Measurements from ENCODE around the gene ALDH7A1.

The ALDH7A1 gene

DNA sequence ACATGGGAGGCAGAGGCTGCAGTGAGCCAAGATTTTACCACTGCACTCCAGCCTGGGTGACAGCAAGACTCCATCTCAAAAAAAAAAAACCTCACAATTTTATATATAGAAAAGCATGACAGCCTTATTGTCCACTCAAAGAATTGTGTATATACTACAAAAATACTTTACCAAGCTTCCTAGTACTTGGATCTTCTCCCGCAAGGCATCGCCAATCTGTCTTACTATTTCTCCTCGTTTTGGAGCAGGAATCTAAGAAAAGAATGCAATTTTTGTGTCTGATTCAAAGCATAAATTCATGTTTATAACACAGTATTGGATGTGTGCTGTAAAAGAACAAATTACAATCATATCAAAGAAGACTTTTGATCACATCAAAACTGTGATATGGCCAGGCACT lies 11.3 kb downstream of the ALDH7A1 start:
- no peak for DNase-seq (ENCODE audit: low spot score)
- H3K27ac ChIP-seq (ENCODE audit: poor library complexity, severe bottlenecking) = no peak overlapping the region
- no peak overlapping the region for H3K4me3 ChIP-seq (ENCODE audit: severe bottlenecking)
- H3K27me3 ChIP-seq (ENCODE audit: insufficient read depth, poor library complexity, severe bottlenecking) = no peaks in the 10 kb centered on the region
- peaks cover 100% of the 10 kb centered on the region for H3K36me3 ChIP-seq (ENCODE audit: low read depth)
- H3K9me3 ChIP-seq (ENCODE audit: severe bottlenecking) = no peaks in the 10 kb centered on the region
- no peak for ATAC-seq (ENCODE audit: low read depth)
- no peaks in the 10 kb centered on the region for H3K4me1 ChIP-seq (ENCODE audit: insufficient read depth, poor library complexity, severe bottlenecking)
- TF ChIP-seq, protein P1, sequence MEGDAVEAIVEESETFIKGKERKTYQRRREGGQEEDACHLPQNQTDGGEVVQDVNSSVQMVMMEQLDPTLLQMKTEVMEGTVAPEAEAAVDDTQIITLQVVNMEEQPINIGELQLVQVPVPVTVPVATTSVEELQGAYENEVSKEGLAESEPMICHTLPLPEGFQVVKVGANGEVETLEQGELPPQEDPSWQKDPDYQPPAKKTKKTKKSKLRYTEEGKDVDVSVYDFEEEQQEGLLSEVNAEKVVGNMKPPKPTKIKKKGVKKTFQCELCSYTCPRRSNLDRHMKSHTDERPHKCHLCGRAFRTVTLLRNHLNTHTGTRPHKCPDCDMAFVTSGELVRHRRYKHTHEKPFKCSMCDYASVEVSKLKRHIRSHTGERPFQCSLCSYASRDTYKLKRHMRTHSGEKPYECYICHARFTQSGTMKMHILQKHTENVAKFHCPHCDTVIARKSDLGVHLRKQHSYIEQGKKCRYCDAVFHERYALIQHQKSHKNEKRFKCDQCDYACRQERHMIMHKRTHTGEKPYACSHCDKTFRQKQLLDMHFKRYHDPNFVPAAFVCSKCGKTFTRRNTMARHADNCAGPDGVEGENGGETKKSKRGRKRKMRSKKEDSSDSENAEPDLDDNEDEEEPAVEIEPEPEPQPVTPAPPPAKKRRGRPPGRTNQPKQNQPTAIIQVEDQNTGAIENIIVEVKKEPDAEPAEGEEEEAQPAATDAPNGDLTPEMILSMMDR (IDR thresholded peaks at IDR 0.05; ENCODE audit: poor library complexity, severe bottlenecking) = no peak

DNA sequence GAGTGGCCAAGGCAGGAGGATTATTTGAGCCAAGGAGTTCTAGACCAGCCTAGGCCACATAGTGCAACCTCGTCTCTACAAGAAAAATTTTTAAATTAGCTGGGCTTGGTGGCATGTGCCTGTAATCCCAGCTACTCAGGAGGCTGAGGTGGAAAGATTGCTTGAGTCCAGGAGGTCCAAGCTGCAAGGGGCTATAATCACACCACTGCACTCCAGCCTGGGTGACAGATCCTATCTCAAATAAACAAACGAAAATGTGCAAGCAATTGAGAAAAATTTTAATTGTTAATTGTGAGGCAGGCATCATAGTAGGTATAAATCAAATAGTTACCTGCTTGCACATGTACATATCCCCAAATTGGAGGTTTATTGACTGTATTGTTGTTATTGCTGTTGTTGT lies 15.3 kb downstream of the ALDH7A1 start:
- DNase-seq (ENCODE audit: low spot score) (no peak), ATAC-seq (ENCODE audit: low read depth) (no peak)
- H3K4me3 ChIP-seq (ENCODE audit: severe bottlenecking) = no peak overlapping the region
- no peaks in the 10 kb centered on the region for H3K27me3 ChIP-seq (ENCODE audit: insufficient read depth, poor library complexity, severe bottlenecking)
- H3K27ac ChIP-seq (ENCODE audit: poor library complexity, severe bottlenecking) = no peak overlapping the region
- peaks cover 96% of the 10 kb centered on the region for H3K36me3 ChIP-seq (ENCODE audit: low read depth)
- TF ChIP-seq, protein P1 (IDR thresholded peaks at IDR 0.05; ENCODE audit: poor library complexity, severe bottlenecking) = no peak
- H3K9me3 ChIP-seq (ENCODE audit: severe bottlenecking) = no peaks in the 10 kb centered on the region
- no peaks in the 10 kb centered on the region for H3K4me1 ChIP-seq (ENCODE audit: insufficient read depth, poor library complexity, severe bottlenecking)

DNA sequence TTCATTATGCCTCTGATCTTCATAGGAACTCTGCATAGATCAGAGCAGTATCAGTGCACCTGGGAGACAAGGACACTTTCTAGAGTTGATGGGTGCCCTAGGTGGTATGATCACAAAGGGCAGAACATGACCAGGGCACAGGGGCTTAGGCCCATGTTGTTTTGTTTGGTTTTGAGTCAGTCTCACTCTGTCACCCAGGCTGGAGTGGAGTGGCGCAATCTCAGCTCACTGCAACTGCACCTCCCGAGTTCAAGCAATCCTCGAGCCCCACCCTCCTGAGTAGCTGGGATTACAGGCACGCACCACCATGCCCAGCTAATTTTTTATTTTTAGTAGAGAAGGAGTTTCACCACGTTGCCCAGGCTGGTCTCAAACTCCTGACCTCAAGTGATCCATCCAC lies 17.6 kb downstream of the ALDH7A1 start:
- no peaks in the 10 kb centered on the region for H3K9me3 ChIP-seq (ENCODE audit: severe bottlenecking)
- H3K27me3 ChIP-seq (ENCODE audit: insufficient read depth, poor library complexity, severe bottlenecking) = no peaks in the 10 kb centered on the region
- DNase-seq (ENCODE audit: low spot score) = no peak
- ATAC-seq (ENCODE audit: low read depth) = 0 out of 3 replicates have a peak, but pooled peaks have one; percentile 10
- TF ChIP-seq, protein P1 (IDR thresholded peaks at IDR 0.05; ENCODE audit: poor library complexity, severe bottlenecking) = no peak
- no peaks in the 10 kb centered on the region for H3K4me1 ChIP-seq (ENCODE audit: insufficient read depth, poor library complexity, severe bottlenecking)
- H3K36me3 ChIP-seq (ENCODE audit: low read depth) = peaks cover 84% of the 10 kb centered on the region
- H3K4me3 ChIP-seq (ENCODE audit: severe bottlenecking) = no peak overlapping the region
- H3K27ac ChIP-seq (ENCODE audit: poor library complexity, severe bottlenecking) = no peak overlapping the region

DNA sequence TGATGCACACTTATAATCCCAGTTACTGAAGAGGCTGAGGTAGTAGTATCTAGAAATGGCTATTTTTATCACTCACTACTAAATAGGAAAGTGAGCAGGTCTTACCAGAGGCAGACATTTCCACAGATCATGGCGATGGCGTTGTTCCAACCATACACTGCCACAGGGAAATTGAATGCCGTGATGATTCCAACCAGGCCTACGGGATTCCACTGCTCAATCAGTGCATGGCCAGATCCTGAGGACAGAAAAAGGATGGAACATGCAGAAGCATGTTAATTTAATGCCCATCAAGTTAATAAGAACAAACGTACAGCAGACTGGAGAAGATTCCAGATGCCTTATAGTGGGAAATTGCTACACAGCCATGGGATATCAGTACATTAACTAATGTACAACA lies 18.0 kb downstream of the ALDH7A1 start:
- H3K36me3 ChIP-seq (ENCODE audit: low read depth) = peaks cover 83% of the 10 kb centered on the region

DNA sequence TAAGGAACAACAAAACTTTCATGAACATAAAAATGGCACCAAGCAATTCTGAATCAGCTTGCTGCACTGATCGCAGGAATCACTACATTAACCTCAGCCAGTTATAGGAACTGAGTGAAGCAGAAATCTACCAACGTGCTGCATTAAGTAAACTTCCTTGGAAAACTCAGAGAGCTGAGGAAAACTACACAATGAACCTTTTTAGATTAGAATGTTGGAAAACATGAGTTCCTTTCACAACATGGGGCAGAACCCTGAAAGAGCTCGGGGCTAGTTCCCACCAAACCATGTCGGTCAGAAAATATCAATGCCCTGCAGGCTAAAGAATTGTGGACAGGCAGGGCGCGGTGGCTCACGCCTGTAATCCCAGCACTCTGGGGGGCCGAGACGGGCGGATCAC lies 19.4 kb downstream of the ALDH7A1 start:
- H3K4me1 ChIP-seq (ENCODE audit: insufficient read depth, poor library complexity, severe bottlenecking) = no peaks in the 10 kb centered on the region
- TF ChIP-seq, protein P1 (IDR thresholded peaks at IDR 0.05; ENCODE audit: poor library complexity, severe bottlenecking) = no peak
- H3K36me3 ChIP-seq (ENCODE audit: low read depth) = peaks cover 79% of the 10 kb centered on the region
- no peaks in the 10 kb centered on the region for H3K27me3 ChIP-seq (ENCODE audit: insufficient read depth, poor library complexity, severe bottlenecking)
- no peak overlapping the region for H3K27ac ChIP-seq (ENCODE audit: poor library complexity, severe bottlenecking)
- ATAC-seq (ENCODE audit: low read depth) (no peak), DNase-seq (ENCODE audit: low spot score) (no peak)
- no peak overlapping the region for H3K4me3 ChIP-seq (ENCODE audit: severe bottlenecking)
- no peaks in the 10 kb centered on the region for H3K9me3 ChIP-seq (ENCODE audit: severe bottlenecking)

More for the DNA sequence above, 18.0 kb downstream of the ALDH7A1 start:
- no peak for DNase-seq (ENCODE audit: low spot score)
- Histone ChIP-seq H3K9me3 (ENCODE audit: severe bottlenecking) (no peaks in the 10 kb centered on the region), H3K27me3 (ENCODE audit: insufficient read depth, poor library complexity, severe bottlenecking) (no peaks in the 10 kb centered on the region), H3K27ac (ENCODE audit: poor library complexity, severe bottlenecking) (no peak overlapping the region), H3K4me3 (ENCODE audit: severe bottlenecking) (no peak overlapping the region), H3K4me1 (ENCODE audit: insufficient read depth, poor library complexity, severe bottlenecking) (no peaks in the 10 kb centered on the region)
- peak; percentile 10; the same call in 1 of the 3 replicates for ATAC-seq (ENCODE audit: low read depth)
- TF ChIP-seq, protein P1 (IDR thresholded peaks at IDR 0.05; ENCODE audit: poor library complexity, severe bottlenecking) = no peak

Data from RWPE2 (cell line).